Nucleus accumbens (tissue), 56 donors: ENCODE data around the gene C5.

Source experiments
- DNase-seq, 56 donors: peaks; one replicate each; lab custom pipeline; 2025; lab: John Stamatoyannopoulos, UW

The C5 gene

GRCh38 chr9:120927269-120928014 lies 122.6 kb downstream of the C5 start:
- DNase-seq: no peak

GRCh38 chr9:120926397-120926928 lies 123.6 kb downstream of the C5 start, which contains the start of gene TRAF1:
TRAF1 (minus strand) TSS chr9:120926796; CDS start chr9:120926075, 721 bp downstream.
- DNase-seq: no peak

GRCh38 chr9:120925535-120926396 lies 124.3 kb downstream of the C5 start:
- no peak for DNase-seq

GRCh38 chr9:120924698-120925534 lies 125.2 kb downstream of the C5 start:
- no peak for DNase-seq

- no peak for DNase-seq
These were observed 126.3 kb downstream of the C5 start for GRCh38 chr9:120923620-120924328.

GRCh38 chr9:120922404-120923195 lies 127.5 kb downstream of the C5 start:
- DNase-seq: no peak

GRCh38 chr9:120921661-120922181 lies 128.4 kb downstream of the C5 start:
- DNase-seq: no peak

- no peak for DNase-seq
These were observed 129.3 kb downstream of the C5 start for GRCh38 chr9:120920806-120921178.

GRCh38 chr9:120919843-120920805 lies 130.0 kb downstream of the C5 start:
- no peak for DNase-seq

GRCh38 chr9:120918931-120919842 lies 130.9 kb downstream of the C5 start:
- peak in 1 of 56 donors; percentile 36 for DNase-seq

GRCh38 chr9:120917929-120918762 lies 131.9 kb downstream of the C5 start:
- DNase-seq: no peak

- no peak for DNase-seq
These were observed 132.8 kb downstream of the C5 start for GRCh38 chr9:120916991-120917880.

GRCh38 chr9:120916588-120916987 lies 133.5 kb downstream of the C5 start:
- peak in 40 of 56 donors; percentile 13 to 79 (median 48) for DNase-seq

GRCh38 chr9:120915854-120916470 lies 134.1 kb downstream of the C5 start:
- peak in 5 of 56 donors; percentile 12 to 19 (median 14) for DNase-seq
